ENCODE measurements around the gene TTC39A.

DNA sequence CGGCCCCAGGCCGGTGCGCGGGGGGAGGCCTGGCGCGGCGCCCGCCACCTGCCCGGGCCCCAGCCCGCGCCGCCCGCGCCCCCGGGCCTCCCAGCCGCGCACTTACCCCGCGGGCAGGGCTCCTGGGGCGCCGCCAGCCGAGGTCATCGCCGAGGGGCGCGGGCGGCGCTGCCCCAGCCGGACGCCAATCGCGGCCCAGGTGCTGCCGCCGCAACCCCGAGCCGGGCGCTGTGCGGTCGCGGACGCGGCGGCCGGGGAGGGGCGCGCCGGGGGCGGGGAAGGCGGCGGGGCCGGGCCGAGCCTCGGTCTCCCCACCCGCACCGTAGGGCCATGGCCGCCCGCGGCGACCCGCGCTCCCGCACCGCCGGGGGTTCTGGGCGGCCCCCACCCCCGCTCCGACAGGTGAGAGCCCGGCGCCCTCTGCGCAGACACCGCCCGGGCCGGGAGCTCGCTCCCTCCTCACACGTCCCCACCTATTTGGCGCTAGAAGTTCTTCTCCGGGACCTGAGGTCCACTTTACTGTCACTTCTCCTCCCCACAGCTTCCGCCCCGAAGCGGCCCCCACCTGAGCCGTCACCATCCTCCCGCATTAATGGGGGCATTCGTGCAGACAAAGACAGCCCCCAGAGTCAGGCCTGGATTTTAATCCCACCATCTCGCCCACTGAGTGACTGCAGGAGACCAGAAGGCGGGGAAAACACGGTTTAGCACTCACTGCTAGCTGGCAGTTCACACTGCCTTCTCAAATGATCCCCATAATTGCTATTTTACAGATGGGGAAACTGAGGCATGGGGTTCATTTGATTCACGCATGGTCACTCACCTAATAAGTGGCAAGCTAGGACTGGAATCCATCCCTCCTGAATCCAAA is at the start of gene TTC39A:
- TF ChIP-seq, protein P1, sequence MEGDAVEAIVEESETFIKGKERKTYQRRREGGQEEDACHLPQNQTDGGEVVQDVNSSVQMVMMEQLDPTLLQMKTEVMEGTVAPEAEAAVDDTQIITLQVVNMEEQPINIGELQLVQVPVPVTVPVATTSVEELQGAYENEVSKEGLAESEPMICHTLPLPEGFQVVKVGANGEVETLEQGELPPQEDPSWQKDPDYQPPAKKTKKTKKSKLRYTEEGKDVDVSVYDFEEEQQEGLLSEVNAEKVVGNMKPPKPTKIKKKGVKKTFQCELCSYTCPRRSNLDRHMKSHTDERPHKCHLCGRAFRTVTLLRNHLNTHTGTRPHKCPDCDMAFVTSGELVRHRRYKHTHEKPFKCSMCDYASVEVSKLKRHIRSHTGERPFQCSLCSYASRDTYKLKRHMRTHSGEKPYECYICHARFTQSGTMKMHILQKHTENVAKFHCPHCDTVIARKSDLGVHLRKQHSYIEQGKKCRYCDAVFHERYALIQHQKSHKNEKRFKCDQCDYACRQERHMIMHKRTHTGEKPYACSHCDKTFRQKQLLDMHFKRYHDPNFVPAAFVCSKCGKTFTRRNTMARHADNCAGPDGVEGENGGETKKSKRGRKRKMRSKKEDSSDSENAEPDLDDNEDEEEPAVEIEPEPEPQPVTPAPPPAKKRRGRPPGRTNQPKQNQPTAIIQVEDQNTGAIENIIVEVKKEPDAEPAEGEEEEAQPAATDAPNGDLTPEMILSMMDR (IDR thresholded peaks at IDR 0.05; ENCODE audit: insufficient read depth, low read depth, low read length), result no peak
- TF ChIP-seq EZH2 (IDR thresholded peaks at IDR 0.05; ENCODE audit: insufficient read depth, low read length), result no peak
